Activated CD8-positive, alpha-beta T cell treated with anti-CD3 and anti-CD28 coated beads for 36 hours (primary cell): ENCODE results near the gene SUB1. TPM values are rescaled to one million over a fixed set of nuclear protein-coding genes. Genes with fewer than 3 reads are reported as not detected.

ENCODE experiments used
- ATAC-seq: fragments of 200-7000 bp; cut with Tn5 transposase; one replicate; pipeline ENCODE4 v1.10.0; 2021; ENCODE audit warnings: mild to moderate bottlenecking, moderate library complexity
- CTCF ChIA-PET: fragments of 350-600 bp; sonication (Branson Sonifier 250); formaldehyde crosslinking; loops from one replicate; lab custom pipeline; 2021; ENCODE audit warnings: antibody characterized with exemption; lab: Charles Lee
- POLR2A ChIA-PET: fragments of 350-600 bp; sonication (Branson Sonifier 250); formaldehyde crosslinking; loops from one replicate; lab custom pipeline; 2021; ENCODE audit warnings: antibody characterized with exemption; lab: Charles Lee
- DNase-seq: peaks from one replicate; pipeline ENCODE4 v3.0.0-alpha.2; 2020
- H3K27ac Mint-ChIP-seq: one replicate; pipeline ENCODE4 v1.8.0; 2021; ENCODE audit warnings: mild to moderate bottlenecking, mixed read lengths
- H3K27me3 Mint-ChIP-seq: one replicate; pipeline ENCODE4 v1.8.0; 2021; ENCODE audit warnings: mixed read lengths
- H3K36me3 Mint-ChIP-seq: one replicate; pipeline ENCODE4 v1.8.0; 2021; ENCODE audit warnings: low read depth, mixed read lengths
- H3K4me1 Mint-ChIP-seq: one replicate; pipeline ENCODE4 v1.8.0; 2021; ENCODE audit warnings: low read depth, mixed read lengths
- H3K4me3 Mint-ChIP-seq: one replicate; pipeline ENCODE4 v1.8.0; 2021; ENCODE audit warnings: mild to moderate bottlenecking, moderate library complexity, mixed read lengths
- H3K9me3 Mint-ChIP-seq: one replicate; pipeline ENCODE4 v1.8.0; 2021; ENCODE audit warnings: mixed read lengths
- intact Hi-C: fragments of 100-400 bp; cut with micrococcal nuclease; formaldehyde crosslinking; loops from one replicate; pipeline ENCODE4 v1.10.0; 2022
- total RNA-seq, 2 experiments: library from RNA; stranded (reverse); gene quantifications; one replicate each; pipeline ENCODE4 v1.2.3, GENCODE V29; 2021
- TF ChIP-seq, protein P1 (sequence below): fragments of 200-600 bp; IDR thresholded peaks from one replicate; pipeline ENCODE4 v1.8.0; 2022; ENCODE audit warnings: antibody characterized with exemption, mild to moderate bottlenecking

The SUB1 gene
- total RNA-seq, 2 experiments from 2014 or later: 403 to 431 TPM

DNA sequence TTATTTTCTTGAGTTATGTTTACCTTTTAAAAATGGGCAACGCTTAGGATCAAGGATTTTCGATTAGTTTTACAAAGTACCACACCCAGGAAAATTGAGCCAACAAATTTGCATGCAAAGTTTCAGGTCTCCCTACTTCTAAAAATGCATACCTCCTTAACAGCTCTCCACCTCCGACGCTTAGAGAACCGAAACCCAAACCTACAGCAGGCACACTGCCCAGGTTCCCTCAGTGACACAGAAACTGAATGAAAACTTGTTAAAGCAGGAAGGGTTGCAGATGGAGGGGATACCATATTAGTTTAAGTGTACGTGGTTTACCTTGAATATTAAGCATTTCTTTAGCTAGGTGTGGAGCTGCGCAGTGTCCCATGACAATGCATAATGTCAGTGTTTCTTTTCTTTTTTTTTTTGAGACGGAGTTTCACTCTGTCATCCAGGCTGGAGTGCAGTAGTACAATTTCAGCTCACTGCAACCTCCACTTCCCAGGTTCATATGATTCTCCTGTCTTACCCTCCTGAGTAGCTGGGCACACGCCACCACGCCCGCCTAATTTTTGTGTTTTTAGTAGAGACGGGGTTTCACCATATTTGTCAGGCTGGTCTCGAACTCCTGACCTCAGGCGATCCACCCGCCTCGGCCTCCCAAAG is 1.6 kb upstream of the SUB1 start:
- CTCF ChIA-PET: interaction anchor here (0.9 to 2.3 kb wide), 3 partner anchors 93 to 796 kb away, joined by 3 to 11 read pairs (median 3); no protein-coding TSS in a partner anchor
- TF ChIP-seq, protein P1, sequence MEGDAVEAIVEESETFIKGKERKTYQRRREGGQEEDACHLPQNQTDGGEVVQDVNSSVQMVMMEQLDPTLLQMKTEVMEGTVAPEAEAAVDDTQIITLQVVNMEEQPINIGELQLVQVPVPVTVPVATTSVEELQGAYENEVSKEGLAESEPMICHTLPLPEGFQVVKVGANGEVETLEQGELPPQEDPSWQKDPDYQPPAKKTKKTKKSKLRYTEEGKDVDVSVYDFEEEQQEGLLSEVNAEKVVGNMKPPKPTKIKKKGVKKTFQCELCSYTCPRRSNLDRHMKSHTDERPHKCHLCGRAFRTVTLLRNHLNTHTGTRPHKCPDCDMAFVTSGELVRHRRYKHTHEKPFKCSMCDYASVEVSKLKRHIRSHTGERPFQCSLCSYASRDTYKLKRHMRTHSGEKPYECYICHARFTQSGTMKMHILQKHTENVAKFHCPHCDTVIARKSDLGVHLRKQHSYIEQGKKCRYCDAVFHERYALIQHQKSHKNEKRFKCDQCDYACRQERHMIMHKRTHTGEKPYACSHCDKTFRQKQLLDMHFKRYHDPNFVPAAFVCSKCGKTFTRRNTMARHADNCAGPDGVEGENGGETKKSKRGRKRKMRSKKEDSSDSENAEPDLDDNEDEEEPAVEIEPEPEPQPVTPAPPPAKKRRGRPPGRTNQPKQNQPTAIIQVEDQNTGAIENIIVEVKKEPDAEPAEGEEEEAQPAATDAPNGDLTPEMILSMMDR: no peak
- Mint-ChIP-seq H3K4me1 (peaks cover 43% of the 10 kb centered on the region), H3K36me3 (peaks cover 23% of the 10 kb centered on the region), H3K27me3 (peaks cover 1% of the 10 kb centered on the region), H3K9me3 (no peaks in the 10 kb centered on the region), H3K27ac (peak overlapping the region; percentile 39), H3K4me3 (peak overlapping the region; percentile 34)
- ATAC-seq (no peak), DNase-seq (no peak)
- intact Hi-C loops: loop anchor here (10.0 kb wide), 1 partner anchor 269 kb away; the partner anchor contains the start of gene MTMR12
- POLR2A ChIA-PET: interaction anchor here (1.4 to 1.6 kb wide), 2 partner anchors 10 to 139 kb away, joined by 5 to 6 read pairs; partner anchors contain the start of gene ZFR

DNA sequence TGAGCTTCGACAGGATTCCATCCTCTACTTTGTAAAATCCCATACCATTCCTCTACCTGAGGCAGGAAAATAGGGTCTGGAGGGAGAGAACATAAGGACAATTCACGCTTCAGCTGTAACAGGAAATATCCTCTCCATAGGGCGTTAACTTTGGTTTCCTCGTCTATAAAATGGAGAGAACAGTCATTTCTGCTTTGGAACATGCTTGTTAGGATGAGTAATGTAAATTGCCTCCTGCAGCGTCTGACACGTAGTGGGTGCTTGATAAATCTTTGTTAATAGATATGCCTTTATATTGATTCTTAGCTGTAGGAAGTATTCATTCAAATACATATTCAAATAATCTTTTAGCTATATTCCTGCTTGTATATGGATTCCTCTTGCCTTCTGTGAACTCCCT is 711 bp upstream of the SUB1 start:
- TF ChIP-seq, protein P1: no peak
- peaks cover 1% of the 10 kb centered on the region for H3K27me3 Mint-ChIP-seq
- ATAC-seq (no peak), DNase-seq (no peak)
- H3K9me3 Mint-ChIP-seq: no peaks in the 10 kb centered on the region
- intact Hi-C loops: loop anchor here (5.0 to 10.0 kb wide), 3 partner anchors 52 to 270 kb away; partner anchors contain the start of genes MTMR12 and ZFR
- ChIA-PET POLR2A (interaction anchor here (0.6 to 1.6 kb wide), 9 partner anchors 9 to 786 kb away, joined by 3 to 6 read pairs (median 3); partner anchors contain the start of gene ZFR), CTCF (interaction anchor here (1.0 to 1.2 kb wide), 2 partner anchors 86 to 95 kb away, joined by 3 to 8 read pairs; no protein-coding TSS in a partner anchor)
- H3K4me1 Mint-ChIP-seq: peaks cover 49% of the 10 kb centered on the region
- peak overlapping the region; percentile 97 for H3K4me3 Mint-ChIP-seq
- H3K36me3 Mint-ChIP-seq: peaks cover 28% of the 10 kb centered on the region
- H3K27ac Mint-ChIP-seq: peak overlapping the region; percentile 99

DNA sequence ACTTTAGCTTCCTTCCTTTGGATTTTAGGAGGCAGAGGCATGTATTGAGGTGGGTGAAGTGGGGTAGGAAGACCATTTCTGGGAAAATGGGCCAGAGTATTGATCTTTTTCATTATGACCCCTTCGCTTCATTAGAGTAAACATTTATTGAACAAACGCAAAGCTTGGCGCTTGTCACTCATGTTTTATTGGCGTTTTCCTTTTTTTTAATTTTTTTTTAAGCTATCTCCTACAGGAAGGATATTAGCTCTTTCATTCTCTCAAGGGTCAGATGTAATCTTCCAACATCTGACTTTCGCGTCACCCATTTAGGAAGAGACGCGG is 273 bp upstream of the SUB1 start:
- Mint-ChIP-seq H3K27me3 (peaks cover 1% of the 10 kb centered on the region), H3K27ac (peak overlapping the region; percentile 99), H3K36me3 (peaks cover 29% of the 10 kb centered on the region), H3K9me3 (no peaks in the 10 kb centered on the region), H3K4me3 (peak overlapping the region; percentile 97), H3K4me1 (peaks cover 50% of the 10 kb centered on the region)
- CTCF ChIA-PET: interaction anchor here (1.0 to 1.2 kb wide), 2 partner anchors 86 to 95 kb away, joined by 3 to 8 read pairs; no protein-coding TSS in a partner anchor
- POLR2A ChIA-PET: interaction anchor here (0.6 to 1.6 kb wide), 9 partner anchors 8 to 786 kb away, joined by 3 to 6 read pairs (median 3); partner anchors contain the start of gene ZFR
- TF ChIP-seq, protein P1: no peak
- no peak for DNase-seq
- no peak for ATAC-seq
- intact Hi-C loops: loop anchor here (5.0 to 10.0 kb wide), 3 partner anchors 53 to 270 kb away; partner anchors contain the start of genes MTMR12 and ZFR

DNA sequence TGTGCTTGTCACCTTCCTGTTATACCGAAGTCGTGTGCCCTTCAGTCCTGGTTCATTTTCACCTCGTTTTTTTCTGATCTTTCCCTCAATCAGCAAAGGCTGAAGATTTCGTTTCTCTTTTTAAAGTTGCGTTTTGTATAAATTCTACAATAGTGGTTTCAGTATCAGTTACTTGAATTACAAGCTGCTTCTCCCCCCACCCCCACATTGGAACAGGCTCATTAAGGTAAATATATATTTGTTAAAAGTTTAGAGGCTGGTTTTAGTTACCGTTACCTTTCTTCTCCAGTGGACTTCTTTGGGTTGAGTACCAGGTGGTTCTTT is 881 bp downstream of the SUB1 start:
- TF ChIP-seq, protein P1: no peak
- ChIA-PET POLR2A (interaction anchor here (0.7 kb wide), 1 partner anchor 280 kb away, joined by 3 read pairs; no protein-coding TSS in a partner anchor), CTCF (interaction anchor here (0.8 to 5.6 kb wide), 2 partner anchors 86 to 97 kb away, joined by 3 to 182 read pairs; no protein-coding TSS in a partner anchor)
- no peak for ATAC-seq
- Mint-ChIP-seq H3K4me1 (peaks cover 55% of the 10 kb centered on the region), H3K27ac (peak overlapping the region; percentile 99), H3K27me3 (peaks cover 1% of the 10 kb centered on the region), H3K36me3 (peaks cover 33% of the 10 kb centered on the region), H3K4me3 (peak overlapping the region; percentile 97), H3K9me3 (no peaks in the 10 kb centered on the region)
- peak; percentile 53 for DNase-seq
- intact Hi-C loops: loop anchor here (5.0 to 10.0 kb wide), 3 partner anchors 54 to 271 kb away; partner anchors contain the start of genes MTMR12 and ZFR
